Keratinocyte (primary cell): ENCODE data around the gene CARD11. TPM values are rescaled to one million over a fixed set of nuclear protein-coding genes. Genes with fewer than 3 reads are reported as not detected.

ENCODE experiments used
- DNase-seq: peaks from one replicate; pipeline ENCODE4 v3.0.0-alpha.2; 2011; ENCODE audit warnings: low read depth, missing footprints, low spot score
- FAIRE-seq: peaks from 2 replicates; lab custom pipeline; 2011; peaks lifted over from hg19 to GRCh38; lab: Jason Lieb, UNC
- H2AFZ ChIP-seq: 2 replicates; pipeline ENCODE4 v1.6.0; 2012; ENCODE audit warnings: low read length, control low read depth, inconsistent platforms; ENCODE audit not compliant: control insufficient read depth
- H3K27ac ChIP-seq: 2 replicates; pipeline ENCODE4 v1.5.1; 2011; ENCODE audit warnings: low read length; ENCODE audit not compliant: control insufficient read depth, insufficient read depth
- H3K27me3 ChIP-seq: 3 replicates; pipeline ENCODE4 v1.6.0; 2011; ENCODE audit warnings: low read length; ENCODE audit not compliant: control insufficient read depth, insufficient read depth; ENCODE audit errors: extremely low read depth
- H3K36me3 ChIP-seq, 2 experiments: 2 replicates in 1 of 2; 3 replicates in 1 of 2; pipeline ENCODE4 v1.5.1; 2011; ENCODE audit warnings: low read length in 2 of 2, mild to moderate bottlenecking in 1 of 2; ENCODE audit not compliant: control insufficient read depth in 2 of 2, insufficient read depth in 2 of 2; ENCODE audit errors: extremely low read depth in 1 of 2
- H3K4me1 ChIP-seq: 3 replicates; pipeline ENCODE4 v1.5.1; 2011; ENCODE audit warnings: low read length; ENCODE audit not compliant: control insufficient read depth, insufficient read depth; ENCODE audit errors: extremely low read depth
- H3K4me2 ChIP-seq: 3 replicates; pipeline ENCODE4 v1.6.0; 2011; ENCODE audit warnings: low read depth, low read length; ENCODE audit not compliant: control insufficient read depth, insufficient read depth; ENCODE audit errors: extremely low read depth
- H3K4me3 ChIP-seq, 3 experiments: fragments of 200-600 bp in 1 of 3; sonication (generic) in 1 of 3; 2 replicates in 2 of 3; 3 replicates in 1 of 3; pipeline ENCODE4 v1.5.1; 2011 to 2016; ENCODE audit warnings: low read length in 3 of 3, mild to moderate bottlenecking in 3 of 3, control low read depth in 2 of 3, inconsistent platforms in 1 of 3, low read depth in 1 of 3, mixed read lengths in 1 of 3, mixed run types in 1 of 3, moderate library complexity in 1 of 3; ENCODE audit not compliant: control insufficient read depth in 2 of 3, insufficient read depth in 2 of 3; ENCODE audit errors: extremely low read depth in 1 of 3
- H3K79me2 ChIP-seq: 2 replicates; pipeline ENCODE4 v1.6.0; 2012; ENCODE audit warnings: low read length; ENCODE audit not compliant: control insufficient read depth, insufficient read depth
- H3K9ac ChIP-seq: 3 replicates; pipeline ENCODE4 v1.6.0; 2011; ENCODE audit warnings: low read length; ENCODE audit not compliant: control insufficient read depth, insufficient read depth; ENCODE audit errors: extremely low read depth
- H3K9me1 ChIP-seq: 3 replicates; pipeline ENCODE4 v1.6.0; 2011; ENCODE audit warnings: low read length; ENCODE audit not compliant: control insufficient read depth, insufficient read depth; ENCODE audit errors: extremely low read depth
- H3K9me3 ChIP-seq: 2 replicates; pipeline ENCODE4 v1.5.1; 2012; ENCODE audit warnings: low read depth, low read length; ENCODE audit not compliant: control insufficient read depth
- H4K20me1 ChIP-seq: 3 replicates; pipeline ENCODE4 v1.6.0; 2011; ENCODE audit warnings: low read length; ENCODE audit not compliant: control insufficient read depth, insufficient read depth; ENCODE audit errors: extremely low read depth
- CTCF ChIP-seq, 3 experiments: IDR thresholded peaks in 1 of 3; conservative IDR thresholded peaks in 1 of 3; optimal IDR thresholded peaks in 1 of 3; 2 replicates in 2 of 3; 3 replicates in 1 of 3; pipeline versions ENCODE3 to v1.5.1; 2011; ENCODE audit warnings: low read length in 3 of 3, mild to moderate bottlenecking in 3 of 3, moderate library complexity in 2 of 3, control low read depth in 1 of 3, inconsistent platforms in 1 of 3; ENCODE audit not compliant: insufficient read depth in 2 of 3; ENCODE audit errors: extremely low read depth in 1 of 3
- EZH2 ChIP-seq: IDR thresholded peaks from one replicate; pipeline ENCODE4 v1.6.1; 2012; ENCODE audit warnings: inconsistent platforms, mild to moderate bottlenecking, low read length, moderate library complexity
- dilution Hi-C: fragments of 300-500 bp; cut with MboI; formaldehyde crosslinking; loops from one replicate; pipeline ENCODE4 v1.7.0; 2020; ENCODE audit warnings: low sequenced_read_pairs; ENCODE audit not compliant: extremely low pct_ligation_motif_present
- polyA plus RNA-seq, 5 experiments: library from polyadenylated mRNA; depleted of rRNA in 3 of 5; stranded (reverse) in 3 of 5; stranded (forward) in 1 of 5; unstranded in 1 of 5; fragments of >200 nt; gene quantifications; 1 replicate in 1 of 5; 2 replicates in 3 of 5; 3 replicates in 1 of 5; pipeline versions ENCODE4 v1.2.1 to v1.2.3, GENCODE V29; 2011 to 2012; ENCODE audit warnings: missing spikeins in 2 of 5, low read depth in 1 of 5, low replicate concordance in 1 of 5

CARD11 gene
- polyA plus RNA-seq, 1 donor (not counting 4 experiments of a cell fraction or from before 2014, with no cell fraction given) = 4.3 TPM

GRCh38 chr7:2923886-2924574 is 119.6 kb downstream of the CARD11 start:
- FAIRE-seq (no peak), DNase-seq (no peak)
- Histone ChIP-seq H4K20me1 (peaks cover 3% of the 10 kb centered on the region), H3K9ac (no peak overlapping the region), H3K36me3 (peaks cover 0 to 2% of the 10 kb centered on the region in 2 experiments), H3K27ac (no peak overlapping the region), H3K9me1 (no peaks in the 10 kb centered on the region), H2AFZ (no peak overlapping the region), H3K4me3 (no peak overlapping the region), H3K27me3 (peaks cover 5% of the 10 kb centered on the region), H3K4me1 (peaks cover 14% of the 10 kb centered on the region), H3K4me2 (no peak overlapping the region), H3K9me3 (no peaks in the 10 kb centered on the region), H3K79me2 (no peaks in the 10 kb centered on the region)
- TF ChIP-seq EZH2 (no peak), CTCF (optimal IDR thresholded peaks at IDR 0.05 in 1 of 3, IDR thresholded peaks at IDR 0.05 in 1 of 3, conservative IDR thresholded peaks at IDR 0.05 in 1 of 3; ENCODE audit: extremely low read depth in 1 of 3, insufficient read depth in 2 of 3, low read length in 3 of 3) (no peak)
- dilution Hi-C loops = no loop called here

- no peak for DNase-seq
- Histone ChIP-seq H3K9me3 (no peaks in the 10 kb centered on the region), H3K27ac (no peak overlapping the region), H3K4me3 (no peak overlapping the region), H4K20me1 (peaks cover 3% of the 10 kb centered on the region), H2AFZ (no peak overlapping the region), H3K79me2 (no peaks in the 10 kb centered on the region), H3K9me1 (no peaks in the 10 kb centered on the region), H3K36me3 (peaks cover 0 to 2% of the 10 kb centered on the region in 2 experiments), H3K9ac (no peak overlapping the region), H3K27me3 (no peaks in the 10 kb centered on the region), H3K4me1 (peaks cover 14% of the 10 kb centered on the region), H3K4me2 (no peak overlapping the region)
- dilution Hi-C loops = no loop called here
- FAIRE-seq = no peak
- TF ChIP-seq EZH2 = no peak
- TF ChIP-seq CTCF (optimal IDR thresholded peaks at IDR 0.05 in 1 of 3, IDR thresholded peaks at IDR 0.05 in 1 of 3, conservative IDR thresholded peaks at IDR 0.05 in 1 of 3; ENCODE audit: extremely low read depth in 1 of 3, insufficient read depth in 2 of 3, low read length in 3 of 3) = no peak
Measured at GRCh38 chr7:2923291-2923781, 120.3 kb downstream of the CARD11 start.
